RWPE1 (cell line): Measurements from ENCODE around the gene SLIT1.
A peak's percentile ranks its signal among the peaks of the same experiment; 100 is the strongest.
"Not testable (repeated sequence)": the region's sequence is repeated elsewhere in the genome, so short reads cannot be mapped to it uniquely, and the experiment has no call there.

Experiments used
- CTCF ChIA-PET: fragments of 350-600 bp; sonication (Branson Sonifier 250); formaldehyde crosslinking; extraction: SDS; loops from one replicate; lab custom pipeline; 2021; lab: Yijun Ruan, JAX
- POLR2A ChIA-PET: fragments of 400-600 bp; formaldehyde crosslinking; extraction: SDS; loops from one replicate; lab custom pipeline; 2020; ENCODE audit warnings: antibody characterized with exemption; ENCODE audit not compliant: low non-redundant PET; lab: Yijun Ruan, JAX
- DNase-seq: peaks from one replicate; pipeline ENCODE4 v3.0.0; 2012; ENCODE audit warnings: low spot score
- H3K27ac ChIP-seq: fragments of 450-650 bp; 2 replicates; pipeline ENCODE4 v1.5.1; 2017
- TF ChIP-seq, protein P1 (sequence below): fragments of 450-650 bp; conservative IDR thresholded peaks from 2 replicates; pipeline ENCODE4 v1.5.1; 2017; ENCODE audit warnings: low read depth, mild to moderate bottlenecking

The SLIT1 gene

DNA sequence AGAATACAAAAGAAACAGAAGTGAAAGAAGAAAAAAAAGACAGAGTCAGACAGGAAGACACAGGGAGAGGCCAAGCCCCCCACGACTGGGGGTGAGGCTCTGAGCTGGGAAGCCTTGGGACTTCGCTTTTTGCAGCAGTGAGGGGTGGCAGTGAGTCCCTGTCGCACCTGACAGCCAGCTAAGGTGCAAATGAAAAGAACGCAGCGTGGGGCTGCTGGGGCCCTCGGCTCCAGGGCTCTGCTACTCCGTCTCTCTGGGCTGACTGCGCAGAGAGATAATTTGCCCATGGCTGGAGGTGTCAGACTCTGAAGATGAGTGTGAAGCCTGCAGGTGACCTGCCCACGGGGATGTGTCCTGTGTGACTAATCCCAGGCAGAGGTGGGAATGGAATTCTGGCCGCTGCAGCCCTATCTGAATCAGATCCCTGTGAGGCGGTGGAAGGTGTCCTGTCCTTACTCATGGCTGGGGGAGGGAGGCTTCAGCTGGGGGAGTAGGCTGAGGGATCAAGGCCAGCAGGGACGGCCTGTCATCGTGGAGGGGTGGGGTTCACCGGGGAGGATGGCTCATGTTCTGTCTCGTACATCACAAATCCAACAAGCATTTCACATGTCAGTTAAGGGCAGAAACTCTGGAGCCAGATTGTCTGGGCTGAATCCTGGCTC lies 96.4 kb downstream of the SLIT1 start:
- CTCF ChIA-PET, result interaction anchor here (0.6 to 2.3 kb wide), 4 partner anchors 17 to 108 kb away, joined by 3 to 19 read pairs (median 6); no protein-coding TSS in a partner anchor
- POLR2A ChIA-PET, result no interaction called here
- H3K27ac ChIP-seq, result no peak overlapping the region
- peak; percentile 94 for DNase-seq
- TF ChIP-seq, protein P1, sequence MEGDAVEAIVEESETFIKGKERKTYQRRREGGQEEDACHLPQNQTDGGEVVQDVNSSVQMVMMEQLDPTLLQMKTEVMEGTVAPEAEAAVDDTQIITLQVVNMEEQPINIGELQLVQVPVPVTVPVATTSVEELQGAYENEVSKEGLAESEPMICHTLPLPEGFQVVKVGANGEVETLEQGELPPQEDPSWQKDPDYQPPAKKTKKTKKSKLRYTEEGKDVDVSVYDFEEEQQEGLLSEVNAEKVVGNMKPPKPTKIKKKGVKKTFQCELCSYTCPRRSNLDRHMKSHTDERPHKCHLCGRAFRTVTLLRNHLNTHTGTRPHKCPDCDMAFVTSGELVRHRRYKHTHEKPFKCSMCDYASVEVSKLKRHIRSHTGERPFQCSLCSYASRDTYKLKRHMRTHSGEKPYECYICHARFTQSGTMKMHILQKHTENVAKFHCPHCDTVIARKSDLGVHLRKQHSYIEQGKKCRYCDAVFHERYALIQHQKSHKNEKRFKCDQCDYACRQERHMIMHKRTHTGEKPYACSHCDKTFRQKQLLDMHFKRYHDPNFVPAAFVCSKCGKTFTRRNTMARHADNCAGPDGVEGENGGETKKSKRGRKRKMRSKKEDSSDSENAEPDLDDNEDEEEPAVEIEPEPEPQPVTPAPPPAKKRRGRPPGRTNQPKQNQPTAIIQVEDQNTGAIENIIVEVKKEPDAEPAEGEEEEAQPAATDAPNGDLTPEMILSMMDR, result no peak

DNA sequence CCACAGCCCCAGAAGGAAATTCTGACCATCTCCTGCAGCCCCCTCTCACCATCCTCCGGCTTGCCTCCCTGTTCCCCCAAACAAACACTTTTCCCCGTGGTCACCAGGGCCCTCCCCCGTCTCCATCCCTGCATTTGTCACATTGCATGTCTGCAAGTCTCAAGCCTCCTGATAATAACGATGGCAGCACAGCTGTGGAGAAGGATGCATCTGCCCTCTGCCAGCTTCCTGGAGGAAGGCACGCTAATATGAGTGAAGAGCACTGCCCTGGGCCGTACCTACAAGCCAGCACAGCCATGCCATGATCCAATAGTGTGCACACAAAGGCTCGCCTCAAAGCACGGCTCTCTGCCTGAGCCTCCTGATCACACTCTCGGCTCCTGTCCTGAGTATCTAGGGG lies 98.5 kb downstream of the SLIT1 start:
- no peak for DNase-seq
- ChIA-PET CTCF (interaction anchor here (0.6 to 0.9 kb wide), 2 partner anchors 14 to 799 kb away, joined by 3 to 4 read pairs; no protein-coding TSS in a partner anchor), POLR2A (no interaction called here)
- TF ChIP-seq, protein P1, result no peak
- no peak overlapping the region for H3K27ac ChIP-seq

DNA sequence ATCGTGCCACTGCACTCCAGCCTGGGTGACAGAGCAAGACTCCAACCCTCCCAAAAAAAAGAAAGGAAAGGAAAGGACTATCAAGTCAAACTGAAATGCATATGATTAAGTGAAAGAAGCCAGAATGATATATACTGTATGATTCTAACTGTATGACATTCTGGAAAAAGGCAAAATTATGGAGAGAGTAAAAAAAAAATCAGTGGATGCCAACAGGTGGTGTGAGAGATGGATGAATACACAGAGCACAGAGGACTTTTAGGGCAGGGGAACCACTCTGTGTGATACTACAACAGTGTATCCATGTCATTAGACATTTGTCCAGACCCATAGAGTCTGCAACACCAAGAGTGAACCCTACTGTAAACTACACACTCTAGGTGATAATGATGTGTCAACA lies 99.2 kb downstream of the SLIT1 start:
- TF ChIP-seq, protein P1, result no peak
- DNase-seq, result no peak
- no peak overlapping the region for H3K27ac ChIP-seq
- POLR2A ChIA-PET, result no interaction called here
- CTCF ChIA-PET, result no interaction called here

DNA sequence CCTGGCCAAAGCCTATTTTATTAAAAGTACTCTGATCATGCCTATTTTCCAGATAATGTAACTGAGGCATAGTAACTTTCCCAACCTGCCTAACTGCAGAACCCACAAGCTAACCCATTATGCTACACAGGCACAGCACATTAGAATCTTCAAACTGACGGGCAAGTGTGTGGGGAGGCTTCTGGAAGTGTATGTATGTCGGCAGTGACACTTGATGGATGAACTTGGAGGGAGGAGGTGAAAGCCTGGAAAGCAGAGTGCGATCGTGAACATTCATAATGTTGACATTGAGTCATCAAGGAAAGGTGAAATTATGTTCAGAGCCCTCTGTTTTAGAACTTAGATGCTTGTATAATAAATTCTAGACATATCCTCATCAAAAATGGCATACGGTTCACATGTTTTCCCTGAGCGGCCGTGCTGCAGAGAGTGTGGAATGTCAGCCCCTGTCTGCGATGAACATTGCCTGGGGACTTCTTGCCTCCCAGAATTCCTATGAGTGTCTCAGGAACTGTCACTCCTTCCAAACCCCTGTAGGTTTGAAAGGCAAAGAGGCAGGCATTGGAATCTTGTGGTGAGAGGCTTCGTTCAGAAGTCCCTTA lies 102.4 kb downstream of the SLIT1 start:
- POLR2A ChIA-PET, result no interaction called here
- H3K27ac ChIP-seq, result no peak overlapping the region
- TF ChIP-seq, protein P1, result no peak
- DNase-seq, result no peak
- CTCF ChIA-PET, result interaction anchor here (4.0 kb wide), 1 partner anchor 11 kb away, joined by 38 read pairs; no protein-coding TSS in a partner anchor

DNA sequence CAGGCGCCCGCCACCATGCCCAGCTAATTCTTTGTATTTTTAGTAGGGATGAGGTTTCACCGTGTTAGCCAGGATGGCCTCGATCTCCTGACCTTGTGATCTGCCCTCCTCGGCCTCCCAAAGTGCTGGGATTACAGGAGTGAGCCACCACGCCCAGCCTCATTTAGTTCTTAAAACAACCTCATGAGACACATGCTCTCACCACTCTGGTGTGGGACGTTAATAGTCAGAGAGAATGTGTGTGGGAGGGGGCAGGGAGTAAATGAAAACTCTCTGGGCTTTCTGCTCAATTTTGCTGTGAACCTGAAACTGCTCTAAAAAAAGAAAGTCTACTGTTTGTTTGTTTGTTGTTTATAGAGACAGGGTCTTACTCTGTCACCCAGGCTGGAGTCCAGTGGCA lies 103.2 kb downstream of the SLIT1 start:
- H3K27ac ChIP-seq, POLR2A ChIA-PET, DNase-seq: not testable (repeated sequence)
- CTCF ChIA-PET, result interaction anchor here (0.6 to 4.0 kb wide), 5 partner anchors 8 to 781 kb away, joined by 3 to 38 read pairs (median 4); no protein-coding TSS in a partner anchor

DNA sequence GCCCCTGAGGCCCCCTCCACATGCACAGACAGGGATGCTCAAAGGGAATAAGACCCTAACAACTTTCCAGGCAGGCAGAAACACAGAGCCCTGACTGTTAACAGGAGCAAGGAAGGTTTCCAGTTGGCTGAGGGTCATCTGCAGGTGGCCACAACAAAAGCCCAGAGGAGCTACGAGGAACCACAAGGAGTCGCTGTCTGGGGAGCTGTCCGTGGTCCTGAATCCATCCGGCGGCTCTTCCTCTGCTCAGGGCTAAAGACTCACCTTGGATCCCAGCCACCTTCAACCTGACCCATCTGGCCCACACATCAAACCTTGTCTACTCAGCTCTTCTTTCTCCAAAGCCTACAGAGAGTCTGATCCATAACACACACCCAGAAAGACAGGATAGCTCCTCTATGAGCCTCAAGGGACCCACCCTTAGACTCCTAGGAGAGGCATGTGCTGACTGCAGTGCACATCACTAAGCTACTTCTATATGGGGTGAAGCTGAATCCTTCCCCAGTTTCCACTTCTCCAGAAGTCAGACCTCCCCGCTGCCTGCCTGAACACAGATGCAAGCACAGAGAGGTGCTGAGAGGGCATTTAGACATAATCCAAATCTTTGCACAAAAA lies 104.0 kb downstream of the SLIT1 start:
- TF ChIP-seq, protein P1, result peak; percentile 60
- peak; percentile 68 for DNase-seq
- no peak overlapping the region for H3K27ac ChIP-seq
- ChIA-PET POLR2A (no interaction called here), CTCF (interaction anchor here (0.6 to 4.0 kb wide), 11 partner anchors 8 to 984 kb away, joined by 3 to 38 read pairs (median 3); no protein-coding TSS in a partner anchor)
